Bronchial epithelial cell (primary cell): Measurements from ENCODE around the gene CCNI2. TPM values are rescaled to one million over a fixed set of nuclear protein-coding genes. Genes with fewer than 3 reads are reported as not detected.
A peak's percentile ranks its signal among the peaks of the same experiment; 100 is the strongest.

Experiments used
- DNase-seq: peaks from one replicate; pipeline ENCODE4 v3.0.0-alpha.2; 2010; ENCODE audit warnings: low read depth
- FAIRE-seq: peaks from 2 replicates; lab custom pipeline; 2011; peaks lifted over from hg19 to GRCh38; lab: Jason Lieb, UNC
- H3K27me3 ChIP-seq: 2 replicates; pipeline ENCODE4 v1.5.1; 2011; ENCODE audit warnings: low read length; ENCODE audit not compliant: control insufficient read depth, insufficient read depth
- H3K36me3 ChIP-seq: 2 replicates; pipeline ENCODE4 v1.5.1; 2011; ENCODE audit warnings: low read length; ENCODE audit not compliant: control insufficient read depth, insufficient read depth
- H3K4me3 ChIP-seq: 2 replicates; pipeline ENCODE4 v1.5.1; 2011; ENCODE audit warnings: mild to moderate bottlenecking, low read depth, low read length, control low read depth
- CTCF ChIP-seq: IDR thresholded peaks from 2 replicates; pipeline ENCODE4 v1.5.1; 2011; ENCODE audit warnings: mild to moderate bottlenecking, moderate library complexity, low read length, control low read depth, inconsistent platforms; ENCODE audit not compliant: insufficient read depth, severe bottlenecking
- total RNA-seq: library from RNA; depleted of rRNA; stranded (reverse); fragments of >200 nt; gene quantifications from 2 replicates; pipeline ENCODE4 v1.2.1, GENCODE V29; 2014

CCNI2 gene
- total RNA-seq, 1 donor from 2014 or later: not detected

- TF ChIP-seq CTCF: no peak
- Histone ChIP-seq H3K36me3 (no peaks in the 10 kb centered on the region), H3K27me3 (no peaks in the 10 kb centered on the region), H3K4me3 (no peak overlapping the region)
- FAIRE-seq (no peak), DNase-seq (no peak)
These were observed 27.2 kb downstream of the CCNI2 start for GRCh38 chr5:132774406-132774805.

GRCh38 chr5:132774896-132775295, 27.7 kb downstream of the CCNI2 start:
- FAIRE-seq: no peak
- no peaks in the 10 kb centered on the region for H3K27me3 ChIP-seq
- no peak for DNase-seq
- H3K36me3 ChIP-seq: no peaks in the 10 kb centered on the region
- H3K4me3 ChIP-seq: no peak overlapping the region
- TF ChIP-seq CTCF: no peak

GRCh38 chr5:132775476-132775961, 28.3 kb downstream of the CCNI2 start:
- TF ChIP-seq CTCF: no peak
- no peak for FAIRE-seq
- Histone ChIP-seq H3K4me3 (no peak overlapping the region), H3K27me3 (no peaks in the 10 kb centered on the region), H3K36me3 (no peaks in the 10 kb centered on the region)
- no peak for DNase-seq

GRCh38 chr5:132776131-132776937, 29.1 kb downstream of the CCNI2 start:
- peak overlapping the region; percentile 66 for H3K4me3 ChIP-seq
- DNase-seq (no peak), FAIRE-seq (no peak)
- no peaks in the 10 kb centered on the region for H3K36me3 ChIP-seq
- TF ChIP-seq CTCF: no peak
- no peaks in the 10 kb centered on the region for H3K27me3 ChIP-seq

- DNase-seq (no peak), FAIRE-seq (no peak)
- Histone ChIP-seq H3K36me3 (no peaks in the 10 kb centered on the region), H3K4me3 (peak overlapping the region; percentile 66), H3K27me3 (no peaks in the 10 kb centered on the region)
- TF ChIP-seq CTCF: no peak
These were observed 29.6 kb downstream of the CCNI2 start for GRCh38 chr5:132776938-132777208.
